DMS79 (cell line): ENCODE measurements around the gene PLEKHH3.
"Not testable (repeated sequence)": the region's sequence is repeated elsewhere in the genome, so short reads cannot be mapped to it uniquely, and the experiment has no call there.

Experiments
- DNase-seq: peaks from one replicate; lab custom pipeline; 2025; lab: John Stamatoyannopoulos, UW

Gene PLEKHH3

DNA sequence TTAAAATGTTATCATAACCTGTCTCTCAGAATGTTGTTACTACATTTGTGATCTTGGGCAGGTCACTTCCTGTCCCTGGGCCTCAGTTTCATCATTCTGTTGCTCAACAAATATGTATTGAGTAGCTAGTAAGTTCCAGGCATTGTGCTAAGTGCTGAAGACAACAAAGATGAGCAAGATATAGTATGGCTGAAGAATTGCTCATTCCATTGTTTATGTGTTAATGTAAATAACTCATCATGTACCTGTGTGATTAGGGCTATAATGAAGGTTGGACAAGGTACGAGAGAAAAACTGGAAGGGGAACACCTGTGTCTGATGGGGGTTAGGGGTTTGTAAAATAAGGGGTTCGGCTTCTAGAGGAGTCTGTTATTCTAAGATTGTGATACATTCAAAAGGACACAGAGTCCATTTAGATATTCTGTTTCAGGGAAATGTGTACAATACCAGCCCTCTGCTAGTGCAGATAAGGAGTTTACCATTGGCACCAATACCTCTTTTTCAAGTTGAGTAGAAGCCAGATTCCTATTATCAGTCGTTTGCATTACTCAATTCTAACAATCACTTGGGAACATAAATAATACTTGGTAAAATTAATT, 47.3 kb downstream of the PLEKHH3 start:
- no peak for DNase-seq

DNA sequence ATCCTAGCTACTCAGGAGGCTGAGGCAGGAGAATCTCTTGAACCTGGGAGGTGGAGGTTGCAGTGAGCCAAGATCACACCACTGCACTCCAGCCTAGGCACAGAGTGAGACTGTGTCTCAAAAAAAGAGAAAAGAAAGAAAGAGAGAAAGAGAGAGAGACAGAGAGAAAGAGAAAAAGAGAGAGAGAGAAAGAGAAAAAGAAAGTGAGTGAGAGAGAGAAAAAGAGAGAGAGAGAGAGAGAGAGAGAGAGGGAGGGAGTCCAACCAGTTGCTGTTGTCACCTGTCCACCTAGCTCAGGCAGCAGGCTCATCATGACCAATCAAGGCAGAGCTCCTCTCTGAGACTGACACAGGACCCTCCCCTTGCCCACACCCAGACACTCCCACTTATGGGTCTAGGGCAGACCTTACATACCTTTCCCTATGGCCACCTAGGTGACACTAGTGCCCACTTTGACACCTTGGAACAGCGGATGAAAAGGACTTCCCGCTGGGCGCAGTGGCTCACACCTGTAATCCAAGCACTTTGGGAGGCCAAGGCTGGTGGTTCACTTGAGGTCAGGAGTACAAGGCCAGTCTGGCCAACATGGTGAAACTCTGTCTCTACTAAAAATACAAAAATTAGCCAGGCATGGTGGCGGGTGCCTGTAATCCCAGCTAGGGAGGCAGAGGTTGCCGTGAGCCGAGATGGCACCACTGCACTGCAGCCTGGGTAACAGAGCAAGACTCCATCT, 49.6 kb downstream of the PLEKHH3 start:
- DNase-seq, result not testable (repeated sequence)

DNA sequence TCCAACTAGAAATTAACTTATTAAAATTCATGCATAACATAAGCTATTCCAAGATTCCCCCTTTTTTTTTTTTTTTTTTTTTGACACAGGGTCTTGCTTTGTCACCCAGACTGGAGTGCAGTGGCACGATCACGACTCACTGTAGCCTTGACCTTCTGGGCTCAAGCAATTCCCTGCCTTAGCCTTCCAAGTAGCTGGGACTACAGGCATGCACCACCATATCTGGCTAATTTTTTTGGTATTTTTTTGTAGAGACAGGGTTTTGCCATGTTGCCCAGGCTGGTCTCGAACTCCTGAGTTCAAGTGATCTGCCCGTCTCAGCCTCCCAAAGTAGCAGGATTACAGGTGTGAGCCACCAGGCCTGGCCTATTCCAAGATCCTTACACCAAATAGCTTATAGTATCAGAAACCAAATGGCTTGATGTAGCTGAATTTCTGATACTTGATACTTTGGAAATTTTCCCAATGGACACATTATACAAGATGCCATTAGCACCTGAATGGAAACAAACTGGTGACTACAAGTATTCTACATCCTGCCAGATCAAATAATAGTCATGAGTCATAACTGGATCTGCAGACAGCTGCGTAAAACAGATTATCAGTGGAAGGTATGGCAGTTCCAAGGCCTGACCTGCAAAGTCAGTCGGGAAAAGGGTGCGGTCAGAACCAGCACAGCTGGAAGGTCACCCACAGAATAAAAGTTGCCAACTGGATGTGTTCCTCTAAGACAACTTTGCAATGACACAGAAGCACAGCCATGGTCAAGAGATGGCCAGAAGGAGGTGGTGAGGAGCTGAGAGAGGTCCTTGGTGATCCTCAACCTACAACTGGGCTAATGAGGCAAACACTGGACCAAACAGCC, 52.8 kb downstream of the PLEKHH3 start:
- no peak for DNase-seq

DNA sequence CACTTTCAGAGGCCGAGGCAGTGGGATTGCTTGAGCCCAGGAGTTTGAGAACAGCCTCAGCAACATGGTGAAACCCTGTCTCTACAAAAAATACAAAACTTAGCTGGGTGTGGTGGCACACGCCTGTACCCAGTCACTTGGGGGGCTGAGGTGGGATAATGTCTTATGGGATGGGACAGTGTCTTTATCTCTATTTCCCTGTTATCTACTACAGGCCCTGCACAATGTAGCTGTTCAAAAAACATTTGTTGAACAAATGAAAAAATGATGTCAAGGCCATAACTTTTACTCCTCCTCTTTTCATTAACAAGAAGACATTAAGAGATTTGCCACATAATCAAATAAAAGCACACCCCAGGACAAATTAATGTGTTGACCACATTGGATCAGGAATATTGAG, 53.5 kb downstream of the PLEKHH3 start:
- no peak for DNase-seq

DNA sequence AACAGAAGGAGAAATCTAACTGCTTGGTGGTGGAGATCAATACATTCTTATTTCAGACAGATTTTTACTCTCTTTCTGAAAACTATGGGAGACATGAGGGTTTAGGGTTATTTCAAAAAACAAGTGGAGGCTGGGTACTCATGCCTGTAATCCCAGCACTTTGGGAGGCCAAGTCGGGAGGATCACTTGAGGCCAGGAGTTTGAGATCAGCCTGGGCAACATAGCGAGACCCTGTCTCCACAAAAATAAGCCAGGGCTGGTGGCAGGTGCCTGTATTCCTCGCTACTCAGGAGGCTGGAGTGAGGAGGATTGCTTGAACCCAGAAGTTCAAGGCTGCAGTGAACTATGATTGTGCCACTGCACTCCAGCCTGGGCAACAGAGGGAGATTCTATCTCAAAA, 54.8 kb downstream of the PLEKHH3 start:
- DNase-seq, result not testable (repeated sequence)

DNA sequence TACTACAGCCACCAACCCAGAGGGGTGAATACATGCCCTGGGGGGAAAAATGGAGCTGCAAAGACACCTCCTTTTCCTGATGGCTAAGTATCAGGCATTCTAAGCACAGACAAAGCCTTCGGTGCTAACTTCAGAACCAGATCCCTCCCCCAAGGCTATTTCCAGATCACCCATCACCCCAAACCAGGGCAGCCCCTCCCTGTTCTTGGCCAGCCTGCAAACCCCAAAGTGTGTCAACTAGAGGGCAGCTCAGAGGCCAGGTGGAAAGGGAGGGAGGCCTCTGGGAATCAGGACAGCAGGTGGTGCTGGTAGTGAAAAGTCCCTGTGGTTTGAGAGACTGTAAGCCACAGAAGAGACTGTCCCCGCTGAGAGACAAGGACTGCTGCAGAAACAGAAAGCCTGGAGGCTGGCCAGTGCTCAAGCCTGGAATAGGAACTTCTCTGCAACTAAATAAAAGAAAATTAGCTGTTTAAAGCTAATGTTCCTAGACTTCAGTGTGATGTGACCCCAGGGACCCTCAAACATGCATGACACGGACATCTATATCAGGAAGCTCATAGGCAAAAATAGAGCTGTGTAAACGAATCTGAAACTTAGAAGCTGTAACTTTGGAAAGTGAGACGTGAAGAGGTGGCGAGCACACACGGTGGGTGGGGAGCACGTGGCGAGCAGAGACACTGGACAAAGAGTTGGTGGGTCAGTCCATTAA, 58.2 kb downstream of the PLEKHH3 start:
- DNase-seq, result peak; percentile 85

DNA sequence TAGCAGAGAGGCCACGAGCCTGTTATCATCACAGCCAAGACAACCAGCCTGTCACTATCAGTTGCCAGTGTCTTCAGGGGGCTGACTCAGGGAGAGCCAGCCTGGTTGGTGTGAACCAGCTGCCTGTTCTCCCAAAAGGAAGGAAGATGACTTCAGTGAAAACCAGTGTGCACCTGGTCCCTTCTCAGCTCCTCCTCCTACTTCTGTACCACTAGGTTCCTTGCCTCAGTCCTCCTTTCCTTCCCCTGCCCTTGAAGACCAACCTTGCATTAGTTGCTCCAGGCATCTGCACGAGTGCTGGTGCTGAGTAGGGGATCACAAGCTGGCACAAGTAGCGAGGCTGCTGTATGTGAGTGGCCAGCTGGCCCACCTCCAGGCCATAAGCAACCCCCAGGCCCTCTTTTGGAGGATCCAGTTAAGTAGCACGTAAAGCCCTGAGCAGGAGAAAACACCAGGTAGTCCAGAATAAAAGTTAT, 58.8 kb downstream of the PLEKHH3 start:
- DNase-seq, result peak; percentile 94
